NCI-H2227 treated with DMSO at 0.1 percent for 48 hours (cell line): ENCODE results near the gene ACSF3.
"Not testable (repeated sequence)": the region's sequence is repeated elsewhere in the genome, so short reads cannot be mapped to it uniquely, and the experiment has no call there.

Experiments used
- DNase-seq: peaks from one replicate; lab custom pipeline; 2025; lab: John Stamatoyannopoulos, UW

The ACSF3 gene

DNA sequence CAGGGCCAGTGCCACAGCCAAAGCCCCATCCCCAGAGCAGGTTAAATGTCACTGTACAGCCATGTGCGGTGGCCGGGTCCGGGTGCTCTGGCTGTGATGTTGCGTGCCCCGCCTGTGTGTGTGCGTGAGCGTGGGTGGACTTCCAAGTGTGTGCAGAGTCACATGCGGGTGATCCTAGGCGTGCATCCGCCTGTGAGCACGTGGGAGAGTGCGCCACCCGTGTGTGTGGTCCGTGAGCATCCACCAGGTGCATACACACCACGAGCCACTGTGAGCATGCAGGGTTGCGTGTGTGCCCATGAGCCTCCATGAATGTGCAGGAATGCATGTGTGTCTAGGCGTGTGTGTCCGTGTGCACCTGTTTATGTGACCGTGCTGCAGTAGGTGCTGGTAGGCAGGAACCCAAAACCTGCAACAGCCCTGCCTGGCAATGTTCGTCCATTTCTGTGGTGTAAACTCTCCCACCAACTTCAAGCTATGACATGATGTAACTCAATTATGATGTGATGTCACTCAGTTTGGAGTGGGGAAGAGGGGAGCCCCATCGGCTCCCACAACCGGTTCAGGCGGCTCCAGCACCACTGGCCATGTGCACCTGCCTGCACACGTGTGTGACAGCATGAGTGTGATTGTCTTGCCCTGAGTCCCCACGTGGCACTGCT, 37.6 kb upstream of the ACSF3 start:
- DNase-seq: no peak

DNA sequence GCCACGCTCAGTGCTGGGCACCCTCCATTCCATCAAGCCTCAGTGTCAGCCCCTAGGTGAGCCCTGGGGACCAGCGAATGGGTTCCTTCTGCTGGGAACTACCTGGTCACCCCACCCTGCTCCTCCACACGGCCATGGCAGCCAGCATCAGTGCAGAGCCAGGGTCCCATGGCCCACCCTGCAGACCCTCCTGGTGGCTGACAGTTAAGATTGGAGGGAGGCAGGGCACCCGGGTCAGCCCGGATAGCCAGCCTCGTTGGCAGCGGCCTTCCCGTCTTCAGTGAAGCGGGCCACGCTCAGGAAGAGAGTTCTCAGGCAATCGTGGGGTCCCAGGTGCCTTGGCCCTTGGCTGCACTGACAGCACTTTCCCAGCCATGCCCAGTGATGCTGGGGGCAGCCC, 37.1 kb upstream of the ACSF3 start:
- DNase-seq: no peak

DNA sequence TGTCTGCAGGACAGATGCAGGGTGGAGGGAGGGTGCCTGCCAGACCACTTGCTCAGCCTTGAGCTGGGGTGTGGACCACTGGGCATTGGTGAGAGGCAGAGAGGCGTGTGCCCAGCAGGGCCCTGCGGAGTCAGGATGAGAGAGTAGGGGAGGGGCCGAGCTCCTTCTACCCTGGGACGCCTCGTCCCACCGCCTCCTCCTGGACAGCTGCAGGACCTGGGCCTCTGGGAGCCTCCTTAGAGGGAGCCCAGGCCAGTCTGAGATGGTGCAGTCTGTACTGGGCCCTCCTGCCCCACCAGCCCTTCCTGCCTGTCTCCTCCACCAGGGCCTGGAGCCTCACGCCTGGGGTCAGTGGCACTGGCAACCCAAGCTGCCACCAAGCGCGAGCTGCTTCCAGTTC, 35.9 kb upstream of the ACSF3 start:
- no peak for DNase-seq

DNA sequence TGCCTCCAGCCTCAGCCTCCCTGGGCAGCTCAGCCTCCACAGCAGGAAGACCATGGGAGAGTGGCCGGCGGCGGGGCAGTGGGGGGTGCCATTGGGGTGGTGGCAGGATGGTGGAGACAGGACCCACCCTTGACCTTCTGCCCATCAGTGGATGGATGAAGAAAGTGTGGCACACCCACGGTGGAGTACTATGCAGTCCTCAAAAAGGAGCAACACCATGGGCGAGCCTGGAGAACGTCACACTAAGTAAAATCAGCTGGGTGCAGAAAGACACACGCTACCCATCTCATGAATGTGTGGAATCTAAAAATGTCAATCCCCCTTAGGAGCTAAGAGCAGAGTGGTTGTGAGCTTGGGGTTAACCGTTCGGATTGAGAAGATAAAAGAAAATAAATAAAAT, 34.8 kb upstream of the ACSF3 start:
- DNase-seq: no peak

DNA sequence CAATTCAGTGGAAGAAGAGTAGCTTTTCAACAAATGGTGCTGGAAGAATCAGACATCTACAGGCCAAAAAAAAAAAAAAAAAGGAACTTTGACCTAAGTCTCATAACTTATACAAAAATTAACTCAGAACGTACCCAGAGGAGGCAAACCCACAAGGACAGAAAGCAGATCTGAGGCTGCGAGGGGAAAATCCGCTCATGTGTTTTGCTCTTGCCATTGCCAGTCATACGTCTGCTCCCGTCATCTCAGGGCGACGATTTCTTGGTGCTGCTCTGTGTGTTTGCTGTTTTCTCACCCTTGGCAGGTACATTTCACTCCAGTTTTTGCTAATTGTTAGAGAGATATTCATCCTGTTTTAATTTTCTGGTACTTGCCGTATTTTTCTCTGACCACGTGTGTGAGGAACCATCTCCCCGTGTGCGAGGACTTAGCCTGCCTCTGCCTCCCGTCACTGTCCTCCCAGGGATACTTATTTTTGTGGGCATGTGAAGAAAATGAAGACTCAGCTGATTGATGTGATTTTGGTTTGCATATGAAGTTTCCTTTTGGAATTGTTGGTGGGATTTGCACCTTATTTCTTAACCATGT, 33.4 kb upstream of the ACSF3 start:
- DNase-seq: no peak

DNA sequence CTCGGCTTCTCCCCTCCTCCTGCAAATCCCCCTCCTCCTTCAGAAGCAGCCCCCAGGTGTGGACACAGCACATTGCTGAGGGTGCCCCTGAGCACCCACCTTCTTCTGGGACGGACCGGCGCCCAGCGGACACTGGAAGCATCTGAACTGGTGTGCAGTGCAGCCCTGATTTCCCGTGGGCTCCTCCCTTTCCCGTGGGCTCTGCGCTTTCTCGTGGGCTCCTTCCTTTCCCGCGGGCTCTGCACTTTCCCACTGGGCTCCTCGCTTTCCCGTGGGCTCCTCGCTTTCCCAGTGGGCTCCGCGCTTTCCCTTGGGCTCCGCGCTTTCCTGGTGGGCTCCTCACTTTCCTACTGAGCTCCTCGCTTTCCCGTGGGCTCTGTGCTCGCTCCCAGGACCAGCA, 32.6 kb upstream of the ACSF3 start:
- DNase-seq: no peak

DNA sequence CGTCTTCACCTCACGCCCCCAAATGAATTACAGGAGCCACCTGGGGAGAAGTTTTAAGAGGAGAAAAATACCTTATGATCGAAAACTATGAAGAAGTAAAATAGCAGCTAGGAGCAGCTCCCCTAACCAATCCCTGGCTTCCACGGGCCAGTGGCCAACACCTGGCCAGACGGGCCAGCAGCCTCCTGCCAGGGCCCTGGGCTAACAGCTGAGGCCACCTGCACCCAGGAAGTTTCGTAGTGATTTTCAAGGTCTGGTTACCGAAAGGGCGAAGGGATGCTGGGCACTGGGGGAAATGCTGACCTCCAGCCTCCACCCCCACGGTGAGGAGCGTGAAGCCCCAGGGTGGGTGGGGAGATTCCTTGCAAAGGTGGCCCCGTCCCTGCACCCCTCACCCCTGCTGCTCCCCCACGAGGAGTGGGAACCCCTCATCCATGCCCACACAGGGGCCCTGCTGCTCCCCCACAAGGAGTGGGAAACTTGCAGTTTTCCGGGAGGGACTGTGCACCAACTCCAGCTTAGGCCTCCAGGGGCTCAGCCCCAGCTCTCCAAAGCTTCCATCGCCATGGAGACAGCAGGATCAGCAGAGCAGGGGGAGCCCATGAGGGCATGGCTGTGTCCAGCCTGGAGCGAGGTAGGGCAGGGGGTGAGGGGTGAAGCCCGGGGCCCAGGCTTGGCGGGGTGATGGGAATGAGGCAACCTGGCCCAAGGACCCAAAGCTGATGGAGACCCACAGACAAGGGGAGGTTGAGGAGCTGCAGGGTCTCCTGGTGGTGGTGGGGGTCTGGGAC, 31.9 kb upstream of the ACSF3 start:
- DNase-seq: no peak

DNA sequence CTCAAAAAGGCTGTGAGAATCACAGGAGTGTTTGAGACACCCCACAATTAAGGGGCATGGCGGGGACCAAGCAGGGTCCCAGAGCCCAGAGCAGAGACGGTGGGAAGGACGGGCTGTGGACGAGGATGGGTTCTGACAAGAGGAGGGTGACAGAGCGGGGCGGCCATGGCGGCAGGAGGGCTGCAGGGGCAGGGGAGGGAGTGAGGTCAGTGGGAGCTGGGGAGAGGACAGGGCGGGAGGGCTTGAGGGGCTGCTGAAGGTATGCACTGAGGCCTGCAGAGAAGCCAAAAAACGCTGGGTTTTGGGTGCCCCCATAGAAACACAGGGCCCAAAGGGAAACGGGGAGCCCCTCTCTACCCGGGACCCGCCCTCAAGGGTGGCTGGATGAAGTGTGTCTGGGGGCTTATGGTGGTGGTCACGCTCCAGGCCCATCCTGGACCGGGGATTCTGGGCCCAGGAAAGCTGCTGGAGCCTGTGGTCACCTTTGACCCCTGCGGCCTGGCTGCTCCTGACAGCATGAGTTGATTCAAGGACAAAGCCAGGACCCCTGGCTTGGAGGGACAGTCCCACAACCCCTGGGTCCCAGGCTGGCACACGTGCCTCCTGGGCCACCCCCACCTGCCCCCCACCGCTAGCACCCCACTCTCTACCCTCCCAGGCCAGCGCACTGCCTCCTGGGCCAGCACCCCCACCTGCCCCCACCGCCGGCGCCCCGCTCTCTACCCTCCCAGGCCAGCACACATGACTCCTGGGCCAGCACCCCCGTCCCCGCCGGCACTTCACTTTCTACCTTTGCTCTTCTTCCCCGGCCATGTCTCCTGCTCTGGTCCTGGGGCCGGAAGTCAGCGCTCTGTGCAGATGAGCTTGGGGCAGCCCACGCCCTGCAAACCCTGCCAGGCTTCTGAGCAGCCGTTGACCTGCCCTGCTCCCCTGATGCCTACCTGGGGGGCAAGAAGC, 31.0 kb upstream of the ACSF3 start:
- no peak for DNase-seq

DNA sequence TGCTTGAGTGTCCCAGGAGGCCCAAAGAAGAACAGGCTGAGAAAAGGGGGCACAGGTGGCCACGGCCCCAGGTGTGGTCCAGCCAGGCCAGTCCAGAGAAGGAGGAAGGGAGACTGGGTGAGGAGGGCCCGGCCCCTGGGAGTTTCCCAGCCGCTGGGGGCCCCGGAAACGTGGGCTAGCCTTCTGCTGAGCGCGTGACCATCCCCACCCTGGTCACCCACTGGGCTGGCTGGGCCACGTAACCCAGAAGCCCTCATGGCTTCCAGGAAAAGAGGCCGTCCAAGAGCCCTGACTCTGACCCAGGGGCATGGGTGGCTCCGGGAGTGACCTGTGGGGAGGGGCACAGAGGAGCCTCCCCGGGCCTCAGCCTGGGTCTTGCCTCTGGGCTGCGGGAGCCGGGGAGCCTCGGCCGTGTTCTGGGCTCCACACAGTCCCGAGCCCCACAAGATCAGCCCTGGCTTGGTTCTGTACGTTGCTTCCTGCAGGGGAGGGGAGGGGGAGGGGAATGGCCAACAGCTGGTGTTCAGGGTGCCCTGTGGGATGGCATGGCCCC, 29.8 kb upstream of the ACSF3 start:
- DNase-seq: no peak

DNA sequence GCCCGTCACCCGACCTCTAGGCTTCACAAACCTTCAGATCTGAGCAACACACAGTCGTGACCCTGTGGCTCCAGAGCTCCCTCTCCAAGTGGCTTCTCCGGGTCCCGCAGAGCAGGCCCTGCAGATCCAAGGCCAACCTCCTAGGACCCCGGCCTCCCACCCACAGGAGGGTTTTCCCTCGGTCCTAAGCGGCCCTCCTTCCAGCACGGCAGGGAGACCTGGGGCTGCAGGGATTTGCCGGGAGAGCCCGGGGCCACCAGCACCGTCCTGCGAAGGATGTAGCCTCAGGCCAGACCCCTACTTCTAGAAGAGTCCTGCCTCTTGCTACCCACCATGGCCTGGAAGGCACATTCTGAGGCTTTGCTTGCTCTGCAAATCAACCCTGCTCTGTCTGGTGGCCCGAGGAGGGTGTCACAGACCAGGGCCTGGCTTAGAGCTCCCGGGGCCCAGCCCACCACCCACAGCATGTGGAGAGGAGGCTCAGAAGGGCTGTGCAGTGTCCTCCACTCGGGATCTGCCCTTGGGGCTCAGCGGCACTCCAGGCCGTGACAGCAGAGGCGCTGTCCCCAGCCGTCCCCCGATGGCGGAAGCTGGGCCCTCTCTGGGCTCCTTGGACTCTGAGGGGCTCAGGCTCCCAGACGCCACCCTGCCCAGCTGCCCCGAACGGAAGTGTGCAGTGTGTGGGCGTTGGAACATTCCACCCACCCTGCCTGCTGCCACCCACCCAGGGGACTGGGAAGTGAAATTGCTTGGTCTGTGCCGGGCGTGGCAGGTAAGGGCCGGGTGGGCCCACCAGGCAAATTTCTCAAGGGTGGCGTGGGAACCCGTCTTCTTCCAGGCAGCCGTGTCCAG, 28.8 kb upstream of the ACSF3 start:
- DNase-seq: no peak

DNA sequence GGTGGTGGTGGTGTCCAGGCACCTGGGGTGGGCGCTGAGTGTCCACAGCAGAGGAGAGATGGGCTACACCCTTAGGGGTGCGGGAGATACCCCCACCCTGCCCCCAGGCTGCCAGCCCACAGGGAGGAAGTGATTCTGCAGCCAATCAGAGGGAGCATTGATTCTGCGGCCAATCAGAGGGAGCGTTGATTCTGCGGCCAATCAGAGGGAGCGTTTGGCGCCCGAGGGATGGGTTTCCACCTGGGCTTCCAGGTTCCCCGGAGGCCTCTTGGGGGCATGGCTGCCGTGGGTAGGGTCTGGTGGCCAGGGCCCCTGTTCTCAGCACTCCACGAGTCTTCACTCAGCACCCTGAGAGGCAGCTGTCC, 28.2 kb upstream of the ACSF3 start:
- DNase-seq: no peak

DNA sequence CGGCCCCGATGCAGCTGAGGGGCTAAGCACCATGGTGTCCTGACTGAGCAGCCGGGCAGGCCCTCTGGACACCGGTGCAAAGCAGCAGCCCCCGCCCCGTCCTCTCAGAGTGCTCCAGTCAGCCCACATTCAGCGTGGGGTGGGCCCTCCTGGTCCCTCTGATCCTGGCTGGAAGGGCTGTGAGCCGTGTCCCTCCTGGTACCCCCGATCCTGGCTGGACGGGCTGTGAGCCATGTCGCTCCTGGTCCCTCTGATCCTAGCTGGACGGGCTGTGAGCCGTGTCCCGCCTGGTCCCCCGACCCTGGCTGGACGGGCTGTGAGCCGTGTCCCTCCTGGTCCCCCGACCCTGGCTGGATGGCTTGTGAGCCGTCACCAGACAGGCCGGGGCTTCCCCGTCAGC, 26.9 kb upstream of the ACSF3 start:
- DNase-seq: no peak

DNA sequence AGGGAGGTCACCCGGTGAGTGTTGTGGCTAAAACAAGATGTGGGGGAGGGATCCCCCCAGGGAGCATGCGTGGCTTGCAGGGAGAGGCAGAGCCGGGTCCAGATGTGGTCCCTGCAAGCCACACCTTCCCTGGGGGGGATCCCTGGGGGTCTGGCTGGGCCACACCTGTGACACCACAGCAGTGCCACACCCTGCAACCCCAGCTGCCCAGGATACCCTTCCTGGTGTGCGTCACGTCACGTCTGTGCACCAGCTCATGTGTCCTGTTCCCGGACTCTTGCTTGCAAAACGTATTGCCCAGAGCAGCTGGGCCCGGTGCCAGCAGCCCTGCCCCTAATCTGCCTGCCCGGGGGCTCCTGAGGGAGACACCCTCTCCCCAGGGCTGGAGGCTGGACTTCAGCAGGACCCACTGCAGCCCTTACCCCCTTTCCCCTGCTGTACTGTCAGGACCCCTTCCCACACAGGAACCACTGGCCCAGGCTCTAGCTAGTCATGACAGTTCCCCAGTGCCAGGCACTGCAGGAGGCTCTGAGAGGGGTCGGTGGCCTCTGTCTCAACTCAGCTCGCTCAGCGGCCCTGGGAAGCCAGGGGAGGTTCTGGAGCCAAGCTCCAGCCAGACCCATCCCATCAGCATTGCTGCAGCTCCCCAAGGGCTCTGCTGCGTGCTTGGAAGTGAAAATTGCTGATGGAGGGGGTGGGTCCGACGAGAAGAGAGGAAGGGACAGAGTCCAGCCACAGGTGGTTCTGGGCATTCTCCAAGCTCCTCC, 25.8 kb upstream of the ACSF3 start:
- DNase-seq: no peak

DNA sequence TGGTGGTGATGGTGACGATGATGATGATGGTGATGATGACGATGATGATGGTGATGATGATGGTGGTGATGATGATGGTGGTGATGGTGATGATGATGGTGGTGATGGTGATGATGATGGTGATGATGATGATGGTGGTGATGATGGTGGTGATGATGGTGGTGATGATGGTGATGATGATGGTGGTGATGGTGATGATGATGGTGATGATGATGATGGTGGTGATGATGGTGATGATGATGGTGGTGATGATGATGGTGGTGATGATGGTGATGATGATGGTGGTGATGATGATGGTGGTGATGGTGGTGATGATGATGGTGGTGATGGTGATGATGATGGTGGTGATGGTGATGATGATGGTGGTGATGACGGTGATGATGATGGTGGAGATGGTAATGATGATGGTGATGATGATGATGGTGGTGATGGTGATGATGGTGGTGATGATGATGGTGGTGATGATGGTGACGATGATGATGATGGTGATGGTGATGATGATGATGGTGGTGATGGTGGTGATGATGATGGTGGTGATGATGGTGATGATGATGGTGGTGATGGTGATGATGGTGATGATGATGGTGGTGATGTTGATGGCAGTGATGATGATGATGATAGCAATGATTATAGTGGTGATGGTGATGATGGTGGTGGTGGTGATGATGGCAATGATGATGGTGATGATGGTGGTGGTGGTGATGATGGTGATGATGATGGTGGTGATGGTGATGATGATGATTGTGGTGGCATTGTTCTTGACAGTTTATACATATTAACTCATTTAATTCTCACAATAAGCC, 24.6 kb upstream of the ACSF3 start:
- DNase-seq: not testable (repeated sequence)

DNA sequence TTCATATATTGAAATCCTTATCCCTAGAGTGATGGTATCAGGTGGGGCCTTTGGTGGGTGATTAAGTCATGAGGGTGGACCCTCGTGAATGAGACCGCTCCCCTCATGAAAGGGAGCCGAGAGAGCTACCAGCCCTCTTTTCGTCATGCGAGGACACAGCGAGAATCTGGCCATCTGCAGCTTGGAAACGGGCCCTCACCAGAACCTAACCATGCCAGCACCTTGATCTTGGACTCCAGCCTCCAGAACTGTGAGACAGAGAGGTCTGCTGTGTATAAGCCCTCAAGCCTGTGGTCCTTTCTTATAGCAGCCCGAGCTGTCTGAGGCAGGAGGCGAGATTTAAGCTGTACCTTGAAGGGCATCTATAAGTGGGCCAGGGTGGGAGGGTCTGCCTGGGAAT, 23.7 kb upstream of the ACSF3 start:
- DNase-seq: no peak

DNA sequence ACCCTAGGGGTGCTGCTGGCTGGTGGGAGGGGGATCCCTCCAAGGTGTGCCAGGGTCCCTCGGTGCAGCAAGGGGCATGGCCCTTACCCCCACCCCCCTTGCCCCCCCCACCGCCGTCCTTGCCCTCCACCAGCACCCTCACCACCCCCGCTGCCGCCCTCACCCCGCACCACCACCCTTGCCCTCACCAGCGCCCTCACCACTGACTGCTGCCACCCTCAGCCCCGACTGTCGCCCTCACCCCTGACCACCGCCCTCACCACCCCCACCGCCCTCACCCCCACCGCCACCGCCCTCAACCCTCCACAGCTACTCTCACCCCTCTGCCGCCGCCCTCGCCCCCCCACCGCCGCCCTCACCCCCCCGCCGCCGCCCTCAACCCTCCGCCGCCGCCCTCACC, 23.1 kb upstream of the ACSF3 start:
- no peak for DNase-seq

DNA sequence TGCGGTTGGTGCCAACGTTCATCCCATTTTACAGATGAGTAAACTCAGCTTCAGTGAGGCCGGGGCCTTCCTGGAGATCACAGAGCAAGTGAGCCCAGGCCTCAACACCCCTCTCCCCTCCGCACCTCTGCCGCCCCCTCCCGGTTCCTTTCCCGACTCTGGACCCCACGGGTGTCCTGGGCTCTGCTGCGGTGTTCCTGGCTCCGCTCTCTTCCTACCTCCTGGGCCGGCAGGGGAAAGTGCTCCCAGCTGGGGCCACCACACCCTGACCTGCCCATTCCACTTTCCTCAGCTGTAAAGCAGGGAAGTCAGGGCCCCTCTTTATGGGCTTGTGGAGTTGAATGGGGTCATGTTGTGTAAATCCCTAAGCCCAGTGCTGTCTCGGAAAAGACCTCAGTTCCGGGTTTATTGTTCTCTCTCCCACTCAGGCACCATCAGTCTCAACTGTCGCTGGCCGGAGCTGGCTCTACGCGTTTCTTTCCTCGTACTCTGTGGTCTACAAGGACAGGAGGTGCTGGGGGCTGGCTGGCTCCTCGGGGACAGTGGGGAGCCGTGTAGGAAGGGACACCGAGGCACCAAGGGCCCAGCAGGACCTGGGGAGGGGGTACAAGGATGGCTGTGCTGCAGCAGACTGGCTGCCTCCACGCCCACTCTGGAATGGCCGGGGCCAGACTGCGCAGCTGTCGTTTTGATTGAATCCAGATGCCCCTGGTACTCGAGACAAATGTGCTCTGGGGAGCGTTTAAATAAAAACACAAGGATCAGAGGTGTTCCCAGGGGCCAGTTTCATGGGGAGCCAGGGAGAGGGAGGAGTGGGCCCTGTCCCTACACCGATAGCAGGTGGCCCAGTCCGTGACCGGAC, 21.7 kb upstream of the ACSF3 start:
- DNase-seq: peak; percentile 15

DNA sequence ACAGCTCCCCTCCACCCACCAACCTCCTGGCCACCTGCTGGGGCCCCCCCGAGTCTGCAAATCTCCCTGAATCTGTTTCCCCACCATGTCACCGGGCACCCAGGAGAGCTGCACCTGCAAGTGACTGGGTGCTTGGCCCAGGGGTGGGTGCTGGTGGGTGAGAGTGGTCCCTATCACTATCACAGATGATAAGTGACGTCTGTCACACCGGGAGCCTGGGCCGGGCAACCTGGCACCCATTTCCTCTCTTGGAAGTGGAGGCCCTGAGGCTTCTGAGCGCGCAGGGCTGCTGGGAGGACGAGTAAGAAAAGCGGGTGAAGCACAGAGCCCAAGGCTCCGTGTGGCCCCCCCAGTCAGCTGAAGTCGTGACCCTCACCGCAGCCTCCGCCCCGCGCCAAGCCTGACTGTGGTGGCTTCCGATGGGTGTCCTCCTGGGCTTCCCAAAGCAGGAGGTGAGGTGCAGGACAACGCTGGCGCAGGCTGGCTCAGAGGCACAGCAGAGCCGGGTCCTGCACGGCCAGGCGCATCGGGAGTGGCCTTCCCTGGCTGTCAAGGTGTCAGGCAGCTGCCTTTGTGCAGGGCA, 21.0 kb upstream of the ACSF3 start:
- DNase-seq: no peak
